ENCODE data around the gene SHMT2. TPM values are rescaled to one million over a fixed set of nuclear protein-coding genes. Genes with fewer than 3 reads are reported as not detected.
A peak's percentile ranks its signal among the peaks of the same experiment; 100 is the strongest.

The SHMT2 gene
- total RNA-seq, 1 experiment from 2014 or later = 274 TPM

DNA sequence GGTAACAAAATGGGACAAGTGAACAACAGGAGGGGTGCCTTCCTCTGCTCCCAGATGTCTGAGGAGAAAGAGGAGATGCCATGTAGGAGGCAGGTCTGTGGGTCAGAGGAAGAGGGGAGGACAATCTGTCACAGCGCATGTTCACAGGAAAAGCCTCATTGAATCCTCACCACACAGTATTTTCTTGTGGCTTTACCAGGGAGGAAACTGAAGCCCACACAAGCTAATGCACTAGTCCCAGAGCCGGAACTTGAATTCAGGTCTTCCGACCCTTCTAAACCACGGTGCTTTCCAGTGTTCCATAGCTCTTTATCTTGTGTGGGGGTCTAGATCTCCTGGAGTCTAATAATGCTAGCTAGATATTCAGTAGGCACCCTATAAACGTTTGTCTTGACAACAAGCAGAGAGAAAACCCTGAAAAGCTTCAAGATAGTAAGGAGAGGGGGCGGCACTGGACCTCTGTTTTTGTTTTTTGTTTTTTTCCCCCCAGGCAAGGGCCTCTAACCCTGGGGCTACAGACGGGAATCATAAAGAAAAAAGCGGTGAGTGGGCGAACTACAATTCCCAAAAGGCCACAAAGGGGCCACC is 371 bp upstream of the SHMT2 start:
- intact Hi-C loops (cut with micrococcal nuclease; ENCODE audit: unreplicated experiment) = no loop called here
- Histone ChIP-seq H3K4me3 (ENCODE audit: low read depth, low read length, poor library complexity, severe bottlenecking) (peak overlapping the region; percentile 91), H3K27me3 (replicated peaks; ENCODE audit: insufficient read depth, low read depth, low read length, poor library complexity) (no peaks in the 10 kb centered on the region), H3K4me1 (ENCODE audit: insufficient read depth, low read length, poor library complexity, severe bottlenecking) (peaks cover 33% of the 10 kb centered on the region), H3K9me3 (ENCODE audit: low read depth, low read length, poor library complexity, severe bottlenecking) (no peaks in the 10 kb centered on the region), H3K36me3 (ENCODE audit: insufficient read depth, low read length, poor library complexity, severe bottlenecking) (peaks cover 36% of the 10 kb centered on the region), H3K27ac (ENCODE audit: low read depth, low read length, poor library complexity, severe bottlenecking) (peak overlapping the region; percentile 94)
- DNase-seq (ENCODE audit: low spot score) = no peak
- CTCF ChIA-PET = interaction anchor here (1.2 to 2.0 kb wide), 4 partner anchors 10 to 230 kb away, joined by 4 to 27 read pairs (median 8); partner anchors contain the start of gene GLI1
- no peak for TF ChIP-seq EZH2 (IDR thresholded peaks at IDR 0.05; ENCODE audit: borderline replicate concordance, low read depth, low read length, poor library complexity, severe bottlenecking)
- TF ChIP-seq, protein P1, sequence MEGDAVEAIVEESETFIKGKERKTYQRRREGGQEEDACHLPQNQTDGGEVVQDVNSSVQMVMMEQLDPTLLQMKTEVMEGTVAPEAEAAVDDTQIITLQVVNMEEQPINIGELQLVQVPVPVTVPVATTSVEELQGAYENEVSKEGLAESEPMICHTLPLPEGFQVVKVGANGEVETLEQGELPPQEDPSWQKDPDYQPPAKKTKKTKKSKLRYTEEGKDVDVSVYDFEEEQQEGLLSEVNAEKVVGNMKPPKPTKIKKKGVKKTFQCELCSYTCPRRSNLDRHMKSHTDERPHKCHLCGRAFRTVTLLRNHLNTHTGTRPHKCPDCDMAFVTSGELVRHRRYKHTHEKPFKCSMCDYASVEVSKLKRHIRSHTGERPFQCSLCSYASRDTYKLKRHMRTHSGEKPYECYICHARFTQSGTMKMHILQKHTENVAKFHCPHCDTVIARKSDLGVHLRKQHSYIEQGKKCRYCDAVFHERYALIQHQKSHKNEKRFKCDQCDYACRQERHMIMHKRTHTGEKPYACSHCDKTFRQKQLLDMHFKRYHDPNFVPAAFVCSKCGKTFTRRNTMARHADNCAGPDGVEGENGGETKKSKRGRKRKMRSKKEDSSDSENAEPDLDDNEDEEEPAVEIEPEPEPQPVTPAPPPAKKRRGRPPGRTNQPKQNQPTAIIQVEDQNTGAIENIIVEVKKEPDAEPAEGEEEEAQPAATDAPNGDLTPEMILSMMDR (conservative IDR thresholded peaks at IDR 0.05; ENCODE audit: low read depth, low read length) = no peak
- POLR2A ChIA-PET (ENCODE audit: low non-redundant PET) = interaction anchor here (0.7 to 1.2 kb wide), 4 partner anchors 9 to 167 kb away, joined by 3 to 7 read pairs (median 4); no protein-coding TSS in a partner anchor
- BruUV-seq (replicated peaks) = TSS peak; percentile 85

DNA sequence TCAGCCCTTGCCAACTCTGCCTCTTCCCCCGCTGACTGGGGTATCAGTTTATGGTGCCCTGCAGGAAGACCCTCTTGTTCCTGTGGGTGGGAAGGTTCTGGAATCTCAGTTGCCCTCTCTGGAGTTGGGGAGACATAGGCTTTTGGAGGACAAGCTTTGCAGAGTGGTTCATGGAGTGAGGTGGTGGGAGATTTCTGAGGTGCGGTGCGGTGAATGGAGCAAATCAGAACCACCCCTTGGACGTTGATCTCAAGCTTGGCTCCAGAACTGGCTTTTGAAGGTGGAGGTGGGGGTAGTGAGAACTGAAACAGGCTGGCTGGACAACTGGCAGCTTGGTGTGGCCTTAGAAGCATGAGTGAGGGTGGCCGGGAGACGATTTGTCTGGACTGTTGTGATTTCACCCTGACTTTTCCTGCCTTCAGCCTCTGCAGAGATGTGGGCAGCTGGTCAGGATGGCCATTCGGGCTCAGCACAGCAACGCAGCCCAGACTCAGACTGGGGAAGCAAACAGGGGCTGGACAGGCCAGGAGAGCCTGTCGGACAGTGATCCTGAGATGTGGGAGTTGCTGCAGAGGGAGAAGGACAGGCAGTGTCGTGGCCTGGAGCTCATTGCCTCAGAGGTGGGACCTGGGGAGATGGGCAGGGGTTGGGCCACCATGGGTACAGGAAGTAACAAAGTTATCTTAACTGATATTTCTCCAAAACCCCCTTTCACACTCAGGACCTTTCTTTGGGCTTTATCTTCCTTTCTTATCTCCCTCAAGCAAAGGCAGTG is 1.1 kb downstream of the SHMT2 start:
- Histone ChIP-seq H3K9me3 (ENCODE audit: low read depth, low read length, poor library complexity, severe bottlenecking) (no peaks in the 10 kb centered on the region), H3K27ac (ENCODE audit: low read depth, low read length, poor library complexity, severe bottlenecking) (peak overlapping the region; percentile 94), H3K4me1 (ENCODE audit: insufficient read depth, low read length, poor library complexity, severe bottlenecking) (peaks cover 37% of the 10 kb centered on the region), H3K36me3 (ENCODE audit: insufficient read depth, low read length, poor library complexity, severe bottlenecking) (peaks cover 43% of the 10 kb centered on the region), H3K27me3 (replicated peaks; ENCODE audit: insufficient read depth, low read depth, low read length, poor library complexity) (no peaks in the 10 kb centered on the region), H3K4me3 (ENCODE audit: low read depth, low read length, poor library complexity, severe bottlenecking) (peak overlapping the region; percentile 91)
- ChIA-PET POLR2A (ENCODE audit: low non-redundant PET) (interaction anchor here (0.6 to 1.2 kb wide), 2 partner anchors 12 to 926 kb away, joined by 4 to 7 read pairs; no protein-coding TSS in a partner anchor), CTCF (interaction anchor here (0.6 to 2.0 kb wide), 2 partner anchors 9 kb away, joined by 3 to 27 read pairs; no protein-coding TSS in a partner anchor)
- no peak for DNase-seq (ENCODE audit: low spot score)
- TF ChIP-seq EZH2 (IDR thresholded peaks at IDR 0.05; ENCODE audit: borderline replicate concordance, low read depth, low read length, poor library complexity, severe bottlenecking) = no peak
- BruUV-seq (replicated peaks) = no TSS peak
- intact Hi-C loops (cut with micrococcal nuclease; ENCODE audit: unreplicated experiment) = no loop called here

DNA sequence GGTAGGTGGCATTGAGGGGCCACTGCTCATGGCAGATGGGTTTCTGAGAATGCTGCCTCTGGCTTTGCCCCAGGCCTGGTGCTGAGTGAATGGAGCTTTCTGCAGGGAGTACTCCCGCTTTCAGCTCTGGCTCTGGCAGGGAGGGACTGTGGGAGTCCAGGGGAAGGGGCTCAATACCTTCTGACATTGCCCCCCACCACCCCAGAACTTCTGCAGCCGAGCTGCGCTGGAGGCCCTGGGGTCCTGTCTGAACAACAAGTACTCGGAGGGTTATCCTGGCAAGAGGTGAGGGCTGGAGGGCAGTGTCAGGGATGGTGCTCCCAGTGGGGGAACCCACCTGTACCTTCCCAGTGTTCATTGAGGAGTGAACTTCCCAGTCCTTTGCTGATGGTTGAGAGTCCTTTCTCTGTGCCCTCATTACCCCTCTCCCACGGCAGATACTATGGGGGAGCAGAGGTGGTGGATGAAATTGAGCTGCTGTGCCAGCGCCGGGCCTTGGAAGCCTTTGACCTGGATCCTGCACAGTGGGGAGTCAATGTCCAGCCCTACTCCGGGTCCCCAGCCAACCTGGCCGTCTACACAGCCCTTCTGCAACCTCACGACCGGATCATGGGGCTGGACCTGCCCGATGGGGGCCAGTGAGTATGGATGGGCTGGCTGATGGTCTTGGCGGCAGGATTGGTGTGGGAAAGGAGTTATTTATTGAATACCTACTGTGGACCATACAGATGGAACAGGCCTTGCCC is 1.9 kb downstream of the SHMT2 start:
- CTCF ChIA-PET = interaction anchor here (0.6 kb wide), 1 partner anchor 8 kb away, joined by 3 read pairs; no protein-coding TSS in a partner anchor
- no peaks in the 10 kb centered on the region for H3K9me3 ChIP-seq (ENCODE audit: low read depth, low read length, poor library complexity, severe bottlenecking)
- no peak for DNase-seq (ENCODE audit: low spot score)
- TF ChIP-seq, protein P1 (conservative IDR thresholded peaks at IDR 0.05; ENCODE audit: low read depth, low read length) = no peak
- TF ChIP-seq EZH2 (IDR thresholded peaks at IDR 0.05; ENCODE audit: borderline replicate concordance, low read depth, low read length, poor library complexity, severe bottlenecking) = no peak
- peak overlapping the region; percentile 43 for H3K27ac ChIP-seq (ENCODE audit: low read depth, low read length, poor library complexity, severe bottlenecking)
- H3K27me3 ChIP-seq (replicated peaks; ENCODE audit: insufficient read depth, low read depth, low read length, poor library complexity) = no peaks in the 10 kb centered on the region
- POLR2A ChIA-PET (ENCODE audit: low non-redundant PET) = no interaction called here
- peaks cover 35% of the 10 kb centered on the region for H3K4me1 ChIP-seq (ENCODE audit: insufficient read depth, low read length, poor library complexity, severe bottlenecking)
- peak overlapping the region; percentile 91 for H3K4me3 ChIP-seq (ENCODE audit: low read depth, low read length, poor library complexity, severe bottlenecking)
- no TSS peak for BruUV-seq (replicated peaks)
- intact Hi-C loops (cut with micrococcal nuclease; ENCODE audit: unreplicated experiment) = no loop called here
- H3K36me3 ChIP-seq (ENCODE audit: insufficient read depth, low read length, poor library complexity, severe bottlenecking) = peaks cover 43% of the 10 kb centered on the region

Measured in A673 (cell line).